HG03521 (cell line): Measurements from ENCODE around the gene PKIB.
"Not testable (repeated sequence)": the region's sequence is repeated elsewhere in the genome, so short reads cannot be mapped to it uniquely, and the experiment has no call there.

Experiments used
- ATAC-seq: cut with Tn5 transposase; IDR thresholded peaks from one replicate; pipeline ENCODE4 v1.9.1; 2021; ENCODE audit warnings: mild to moderate bottlenecking, moderate library complexity; ENCODE audit not compliant: unreplicated experiment

The PKIB gene

DNA sequence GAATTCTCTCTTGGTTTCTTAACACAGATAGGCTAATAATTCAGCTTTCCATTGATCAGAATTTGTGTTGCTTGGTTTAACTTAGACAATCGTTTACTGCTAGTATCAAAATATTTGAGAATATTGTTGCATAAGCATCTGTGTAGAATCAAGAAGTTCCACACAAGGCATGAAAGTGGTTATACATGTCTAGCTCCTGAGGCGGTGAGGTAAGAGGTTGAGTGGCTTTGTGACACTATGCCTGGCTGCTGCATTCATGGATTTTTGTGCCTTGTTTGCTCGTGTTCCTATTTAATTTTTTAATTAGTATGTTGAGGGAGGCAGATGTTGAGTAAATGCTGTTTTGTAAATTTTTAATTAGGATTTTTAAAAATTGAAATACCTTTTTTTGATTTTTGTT, 10.2 kb downstream of the PKIB start:
- ATAC-seq = no peak

DNA sequence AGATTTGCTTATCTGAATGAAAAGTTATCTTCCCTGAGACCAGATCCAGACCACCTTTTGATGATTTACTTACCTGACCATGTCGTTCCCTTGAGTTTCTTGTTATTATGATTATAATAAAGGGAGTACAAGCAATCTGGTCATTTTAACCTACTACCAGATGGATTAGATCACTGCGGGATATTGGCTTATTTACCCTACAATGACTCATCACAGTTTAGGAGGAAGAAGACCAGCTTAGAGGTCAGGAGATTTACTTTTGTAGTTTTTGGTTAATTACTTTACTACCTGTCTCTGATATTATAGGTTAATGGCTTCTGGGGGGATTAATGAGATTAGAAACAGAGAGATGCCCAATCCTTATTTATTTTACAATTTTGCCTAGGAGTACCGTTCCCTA, 10.7 kb downstream of the PKIB start:
- ATAC-seq = no peak

DNA sequence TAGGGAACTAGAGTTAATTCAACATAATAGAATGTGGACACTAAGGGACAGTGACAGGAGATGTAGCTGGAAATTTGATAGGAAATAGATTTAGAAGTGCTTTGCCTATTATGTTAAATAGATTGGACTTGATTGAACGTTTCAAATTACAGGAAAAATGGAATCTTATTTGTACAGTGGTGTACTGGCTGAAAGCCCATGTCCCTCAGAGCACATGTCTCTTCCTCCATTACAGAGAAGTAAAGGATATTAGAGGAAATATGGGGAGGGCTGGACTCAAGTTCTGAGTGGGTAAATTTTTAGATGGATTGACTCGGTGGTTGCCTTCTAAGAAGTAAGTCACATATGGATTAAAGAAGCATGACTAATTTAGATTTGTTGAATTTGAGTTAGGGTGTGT, 11.4 kb downstream of the PKIB start:
- ATAC-seq = no peak

DNA sequence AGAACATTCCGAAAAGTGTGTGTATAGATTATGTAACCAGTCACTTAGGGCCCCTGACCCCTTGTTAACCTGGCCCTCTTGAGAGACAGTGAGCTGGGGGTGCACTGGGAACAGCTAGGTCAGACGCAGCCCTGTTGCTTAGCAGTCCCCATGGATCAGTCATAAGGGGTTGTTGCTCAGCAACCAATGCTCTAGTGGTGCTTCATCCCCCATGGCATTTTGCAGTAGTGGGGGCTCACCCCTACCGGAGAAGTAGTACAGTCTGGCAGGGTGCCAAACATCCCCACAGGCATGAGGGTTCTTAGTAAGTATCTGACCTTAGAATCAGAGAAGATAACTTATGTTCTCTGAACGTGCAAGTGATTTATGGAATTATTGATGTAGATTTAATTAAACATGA, 12.3 kb downstream of the PKIB start:
- no peak for ATAC-seq

- no peak for ATAC-seq
These were observed 13.1 kb downstream of the PKIB start for GRCh38 chr6:122623279-122623678.

DNA sequence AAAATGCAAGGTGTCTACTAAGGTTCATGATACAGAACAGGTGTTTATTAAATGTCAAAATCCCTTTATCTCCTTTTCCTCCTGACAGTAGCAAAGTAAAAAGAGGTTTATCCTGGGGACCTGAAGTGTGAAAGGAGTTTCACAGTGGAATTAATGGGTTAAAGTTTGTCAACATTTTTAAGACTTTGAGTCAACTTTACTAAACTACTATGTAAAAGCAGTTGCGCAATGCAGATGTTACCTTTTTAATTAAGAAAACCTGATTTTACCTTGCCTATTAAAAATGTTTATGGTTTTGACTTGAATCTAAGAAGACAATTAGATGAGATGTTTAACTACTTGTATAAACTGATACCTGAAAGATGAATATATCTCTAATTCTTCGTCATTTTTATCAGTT, 14.6 kb downstream of the PKIB start:
- no peak for ATAC-seq

- ATAC-seq = no peak
These were observed 18.5 kb downstream of the PKIB start for GRCh38 chr6:122628714-122629113.

- no peak for ATAC-seq
These were observed 21.5 kb downstream of the PKIB start for GRCh38 chr6:122631571-122632249.

GRCh38 chr6:122640366-122640765, 30.2 kb downstream of the PKIB start:
- no peak for ATAC-seq

GRCh38 chr6:122641819-122642218, 31.6 kb downstream of the PKIB start:
- ATAC-seq = no peak

GRCh38 chr6:122642604-122643003, 32.4 kb downstream of the PKIB start:
- not testable (repeated sequence) for ATAC-seq

GRCh38 chr6:122645256-122645655, 35.1 kb downstream of the PKIB start:
- no peak for ATAC-seq

DNA sequence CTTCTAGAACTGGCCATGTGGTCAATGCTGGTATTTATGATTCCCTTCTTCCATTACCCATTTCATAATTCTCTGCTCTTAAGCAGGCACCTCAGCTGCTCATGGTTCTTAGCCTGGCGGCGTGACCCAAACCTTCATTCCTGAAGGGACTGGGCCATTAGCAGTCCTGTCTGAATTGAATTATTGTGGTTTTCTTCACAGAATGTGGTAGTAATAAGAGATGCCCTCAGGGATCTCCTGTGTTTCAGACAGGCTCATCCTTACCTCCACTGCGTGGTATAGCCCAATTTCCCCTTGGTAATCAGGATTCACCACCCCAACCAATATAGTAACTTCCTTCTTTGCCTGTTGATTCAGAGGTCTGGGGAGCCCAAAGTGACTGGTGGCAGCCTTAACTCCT, 37.6 kb downstream of the PKIB start:
- no peak for ATAC-seq

GRCh38 chr6:122648726-122649125, 38.5 kb downstream of the PKIB start:
- ATAC-seq = no peak

GRCh38 chr6:122649701-122650100, 39.5 kb downstream of the PKIB start:
- no peak for ATAC-seq

DNA sequence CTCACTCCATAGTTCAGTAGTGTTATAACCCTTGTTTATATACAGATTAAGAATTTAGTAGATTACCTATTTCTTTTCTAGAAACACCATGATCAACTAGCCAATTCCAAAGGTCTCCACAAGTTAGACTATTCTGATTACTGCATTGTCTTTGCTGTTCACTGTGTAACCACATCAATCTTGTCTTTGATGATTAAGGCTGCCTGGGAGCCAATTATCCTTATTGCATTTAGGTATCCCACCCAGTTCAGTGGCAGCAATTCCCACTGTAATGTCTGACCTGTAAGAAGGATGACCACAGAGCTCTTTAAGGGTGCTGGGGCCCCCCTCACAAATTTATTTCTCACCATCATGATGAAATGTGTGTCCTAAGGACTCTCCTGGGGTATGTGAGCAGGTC, 40.2 kb downstream of the PKIB start:
- no peak for ATAC-seq

- ATAC-seq = no peak
These were observed 40.8 kb downstream of the PKIB start for GRCh38 chr6:122651031-122651430.

DNA sequence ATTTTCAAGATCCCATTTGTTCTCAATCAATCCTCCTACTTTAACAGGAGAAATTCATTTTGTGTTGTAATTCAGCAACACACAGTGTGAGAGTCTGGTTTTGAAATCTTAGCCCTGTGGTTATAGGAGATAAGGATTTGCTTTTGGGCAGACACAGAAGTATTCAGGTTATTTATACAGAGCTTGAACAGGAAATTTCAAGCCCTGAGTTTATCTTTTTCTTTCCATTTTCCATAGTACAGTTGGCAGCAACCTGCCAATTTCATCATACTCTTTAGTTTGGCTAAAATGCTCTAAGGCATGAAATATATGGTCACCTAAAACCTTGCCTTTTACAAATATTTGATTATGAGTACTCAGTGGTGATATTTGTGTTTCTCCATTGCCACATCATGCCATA, 41.4 kb downstream of the PKIB start:
- ATAC-seq = no peak

- no peak for ATAC-seq
These were observed 42.2 kb downstream of the PKIB start for GRCh38 chr6:122652431-122652830.

- no peak for ATAC-seq
These were observed 42.9 kb downstream of the PKIB start for GRCh38 chr6:122653094-122653493.

DNA sequence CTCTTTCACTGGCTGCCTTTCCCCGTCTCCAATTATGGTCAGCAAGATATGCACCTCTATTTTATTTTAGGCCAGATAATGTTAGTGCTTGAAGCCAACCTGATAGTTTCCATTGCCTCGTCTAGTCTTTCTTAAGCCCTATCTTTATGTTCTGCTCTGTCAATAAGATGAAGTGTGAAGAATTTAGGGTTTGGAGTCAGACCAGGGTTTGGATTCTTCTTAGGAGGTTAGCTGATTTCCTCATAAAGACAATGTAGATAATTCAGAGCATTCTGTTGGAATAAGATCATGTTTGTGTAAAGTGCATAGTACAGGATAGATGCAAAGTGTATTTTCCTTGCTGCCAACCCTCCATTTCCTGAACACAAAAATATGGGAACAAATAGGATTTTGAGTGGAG, 43.8 kb downstream of the PKIB start:
- ATAC-seq = no peak

GRCh38 chr6:122657601-122658000, 47.4 kb downstream of the PKIB start:
- ATAC-seq = no peak

DNA sequence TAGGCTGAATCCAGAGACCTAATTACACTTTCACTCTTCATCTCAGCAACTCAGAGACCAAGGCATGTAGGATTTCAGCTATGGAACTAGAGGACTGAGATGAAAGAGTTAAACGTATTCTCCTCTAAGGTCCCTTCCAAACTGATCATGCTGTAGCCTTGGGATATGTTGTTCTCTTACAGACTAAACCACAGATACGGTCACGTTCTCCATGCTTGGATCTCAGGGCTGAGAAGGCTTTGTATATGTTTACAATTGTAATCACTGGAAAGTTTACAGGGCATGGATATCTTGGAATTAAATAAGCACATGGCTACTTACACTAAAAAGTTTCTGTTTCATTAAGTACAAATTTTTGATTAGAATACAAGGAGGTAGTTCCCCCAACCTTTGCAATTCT, 50.1 kb downstream of the PKIB start:
- ATAC-seq = no peak
